Stimulated activated naive CD8-positive, alpha-beta T cell treated with anti-CD3 and anti-CD28 coated beads, Interleukin-15, Interleukin-2, amounts not matched to agents 100 U/mL and 50 U/mL, for 24 hours (primary cell): ENCODE results near the gene NECAB2.

Source experiments
- ATAC-seq: fragments of 150-1000 bp; cut with Tn5 transposase; one replicate; pipeline ENCODE4 v1.10.0; 2021
- DNase-seq: peaks from one replicate; pipeline ENCODE4 v3.0.0; 2021

Gene NECAB2

DNA sequence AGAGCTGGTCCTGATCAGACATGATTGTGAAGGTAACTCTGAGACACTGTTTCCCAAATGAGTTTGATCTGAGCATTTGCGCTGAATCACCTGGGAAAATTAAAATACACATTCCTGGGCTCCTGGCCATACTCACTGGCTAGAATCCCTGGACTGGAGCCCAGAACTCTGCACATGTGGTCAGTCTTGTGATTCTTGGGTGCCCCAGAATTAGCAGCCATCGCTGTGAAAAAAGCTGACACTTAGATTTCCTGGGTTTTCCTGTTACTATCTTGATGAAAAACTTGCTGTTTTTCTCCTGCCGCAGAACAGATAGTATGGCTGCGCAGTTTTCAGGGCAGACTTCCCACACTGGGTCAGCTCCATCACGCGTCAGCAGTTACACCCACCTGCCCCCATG, 24.6 kb downstream of the NECAB2 start:
- ATAC-seq = no peak

GRCh38 chr16:83994087-83994486, 26.0 kb downstream of the NECAB2 start:
- DNase-seq (no peak), ATAC-seq (no peak)

More for the DNA sequence above, 24.6 kb downstream of the NECAB2 start:
- no peak for DNase-seq

DNA sequence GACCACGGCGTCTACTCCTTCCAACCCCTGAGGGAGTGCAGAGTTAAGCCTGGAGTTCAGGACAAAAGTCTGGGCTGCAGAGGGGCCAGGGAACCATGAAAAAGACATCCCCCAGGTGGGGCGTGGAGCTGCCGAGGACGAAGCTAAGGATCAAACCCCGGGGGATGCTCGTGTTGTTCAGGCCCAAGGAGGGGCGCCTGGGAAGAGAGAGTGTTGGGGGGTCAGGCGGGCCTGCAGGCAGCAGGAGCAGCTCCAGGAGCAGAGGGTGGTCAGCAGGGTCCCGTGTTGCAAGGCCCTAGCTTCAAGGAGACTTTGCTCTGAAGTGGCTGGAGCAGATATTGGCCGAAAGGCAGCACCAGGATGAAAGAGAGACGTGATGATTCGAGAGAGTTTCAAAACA, 26.7 kb downstream of the NECAB2 start:
- DNase-seq (no peak), ATAC-seq (no peak)

- DNase-seq = no peak
- ATAC-seq = no peak
Observed at GRCh38 chr16:83995754-83996153, 27.7 kb downstream of the NECAB2 start.

DNA sequence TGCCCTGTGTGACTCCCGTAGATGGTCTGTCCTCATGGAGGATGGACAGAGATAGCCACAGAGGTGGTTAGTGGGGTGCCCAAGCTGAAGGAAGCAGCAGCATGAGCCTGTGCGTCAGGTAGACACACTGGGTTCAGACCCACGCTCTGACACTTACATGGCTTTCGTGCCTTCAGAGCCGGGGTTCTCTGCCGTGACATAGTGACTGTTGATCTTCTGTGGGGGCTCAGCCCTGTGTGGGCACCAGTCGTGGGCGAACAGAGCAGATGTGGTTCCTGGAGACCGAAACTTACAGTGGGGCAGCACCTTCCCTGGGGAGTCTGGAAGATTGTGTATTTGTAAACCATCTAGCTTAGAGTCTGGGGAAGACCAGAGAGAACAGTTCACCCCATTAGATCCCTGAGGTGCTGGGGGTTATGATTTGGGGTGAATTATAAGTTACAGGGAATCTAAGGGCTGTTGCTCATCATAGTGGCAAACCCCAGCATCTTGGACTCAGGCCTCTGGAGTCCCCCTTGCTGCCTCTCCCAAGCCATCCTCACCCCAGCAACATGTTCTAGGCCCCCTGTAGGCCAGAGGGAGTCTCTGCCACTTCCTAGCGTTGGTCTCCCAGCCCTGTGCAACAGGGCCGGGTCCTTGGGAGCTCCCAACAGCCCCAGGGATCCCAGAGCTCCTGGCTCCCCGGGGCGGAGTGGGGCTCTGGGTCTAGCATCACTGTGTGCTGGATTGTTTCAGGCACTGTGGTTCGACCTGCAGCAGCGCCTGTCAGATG, 28.6 kb downstream of the NECAB2 start:
- no peak for ATAC-seq
- DNase-seq = no peak

DNA sequence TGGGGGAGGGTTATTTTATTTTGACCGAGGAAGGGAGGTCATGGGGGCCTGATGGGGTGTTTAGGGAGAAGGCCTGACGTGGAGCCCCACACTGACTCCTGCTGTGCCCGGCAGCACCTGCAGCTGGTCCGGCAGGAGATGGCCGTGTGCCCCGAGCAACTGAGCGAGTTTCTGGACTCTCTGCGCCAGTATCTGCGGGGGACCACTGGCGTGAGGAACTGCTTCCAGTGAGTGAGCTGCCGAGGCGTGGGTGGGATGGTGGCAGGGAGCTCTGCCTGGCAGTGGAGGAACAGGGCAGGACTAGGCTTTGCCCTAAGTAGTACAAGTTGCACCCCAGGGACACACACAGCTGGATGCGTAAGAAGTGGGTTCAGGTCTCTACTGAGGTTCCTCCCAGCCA, 30.0 kb downstream of the NECAB2 start:
- ATAC-seq (no peak), DNase-seq (no peak)

GRCh38 chr16:84000989-84001642, 33.1 kb downstream of the NECAB2 start:
- ATAC-seq = no peak
- no peak for DNase-seq

GRCh38 chr16:84001726-84002125, 33.7 kb downstream of the NECAB2 start:
- DNase-seq (no peak), ATAC-seq (no peak)

DNA sequence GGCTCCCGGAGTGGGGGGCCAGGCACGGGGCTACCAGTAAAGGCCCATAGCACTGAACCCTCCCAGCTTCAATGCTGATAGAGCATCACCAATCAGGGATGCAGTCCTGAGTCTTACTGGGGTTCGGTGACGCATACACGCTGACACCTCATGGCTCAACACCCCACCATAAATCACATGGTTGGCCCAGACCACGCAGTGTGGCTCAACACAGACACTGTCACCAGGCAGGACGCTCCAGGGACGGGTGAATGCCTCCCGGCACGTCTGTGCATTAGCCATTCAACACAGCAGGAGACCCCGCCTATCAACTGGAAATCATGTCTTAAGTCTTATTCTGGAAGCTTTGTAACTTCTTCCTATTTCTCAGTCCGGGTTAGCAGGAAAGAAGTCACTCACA, 35.0 kb downstream of the NECAB2 start:
- no peak for ATAC-seq
- DNase-seq = no peak

GRCh38 chr16:84004442-84004841, 36.4 kb downstream of the NECAB2 start:
- no peak for ATAC-seq
- no peak for DNase-seq

DNA sequence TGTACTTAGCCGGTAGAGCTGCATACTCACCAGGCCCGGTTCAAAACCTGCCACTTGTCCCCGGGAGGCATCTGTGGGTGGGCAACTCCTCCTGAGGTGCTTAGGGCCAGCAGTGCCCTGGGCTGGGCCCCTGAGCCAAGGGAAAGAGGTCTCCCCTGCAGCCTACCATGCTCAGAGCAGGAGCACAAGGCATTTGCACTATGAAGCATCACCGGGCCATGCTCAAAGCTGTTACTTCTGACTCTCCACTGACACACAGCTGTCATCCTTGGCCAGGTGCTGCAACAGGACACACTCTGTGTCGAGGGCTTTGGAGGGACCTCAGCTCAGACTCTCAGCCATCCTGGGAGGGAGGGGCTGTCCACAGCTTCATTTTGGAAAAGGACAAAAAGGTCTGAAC, 37.3 kb downstream of the NECAB2 start:
- no peak for ATAC-seq

GRCh38 chr16:84007520-84007919, 39.5 kb downstream of the NECAB2 start:
- DNase-seq (no peak), ATAC-seq (no peak)

More for the DNA sequence above, 37.3 kb downstream of the NECAB2 start:
- DNase-seq = no peak

GRCh38 chr16:84007965-84008364, 39.9 kb downstream of the NECAB2 start:
- DNase-seq = no peak

GRCh38 chr16:84009282-84009681, 41.2 kb downstream of the NECAB2 start:
- ATAC-seq = no peak
- DNase-seq = no peak

More at GRCh38 chr16:84007965-84008364, 39.9 kb downstream of the NECAB2 start:
- ATAC-seq = no peak

GRCh38 chr16:84013787-84014569, 45.9 kb downstream of the NECAB2 start:
- DNase-seq = peak; percentile 68
- peak; percentile 80 for ATAC-seq

- DNase-seq = no peak
- no peak for ATAC-seq
Observed at GRCh38 chr16:84014570-84015327, 46.7 kb downstream of the NECAB2 start.

- DNase-seq (no peak), ATAC-seq (no peak)
Observed at GRCh38 chr16:84015399-84015798, 47.4 kb downstream of the NECAB2 start.

- no peak for DNase-seq
- ATAC-seq = no peak
Observed at GRCh38 chr16:84016477-84016876, 48.4 kb downstream of the NECAB2 start.

DNA sequence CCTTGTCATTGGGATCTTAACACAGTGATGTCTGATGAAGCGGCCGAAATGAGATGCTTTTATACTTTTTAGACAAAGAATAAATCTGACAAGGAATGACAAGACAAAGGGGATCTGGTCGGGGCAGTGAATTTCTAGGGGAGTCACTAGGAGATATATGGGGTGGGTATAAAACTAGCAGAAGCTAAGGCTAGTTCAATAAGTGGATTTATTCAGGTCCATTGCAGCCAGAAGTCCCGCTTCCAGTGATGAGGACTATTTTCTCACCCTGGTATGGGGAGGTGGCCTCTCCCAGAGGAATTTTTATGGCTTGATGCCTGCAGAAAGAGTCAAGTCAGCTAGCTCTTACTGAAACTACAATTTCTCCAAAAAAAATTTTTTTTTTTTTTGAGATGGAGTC, 50.7 kb downstream of the NECAB2 start:
- DNase-seq (no peak), ATAC-seq (no peak)

DNA sequence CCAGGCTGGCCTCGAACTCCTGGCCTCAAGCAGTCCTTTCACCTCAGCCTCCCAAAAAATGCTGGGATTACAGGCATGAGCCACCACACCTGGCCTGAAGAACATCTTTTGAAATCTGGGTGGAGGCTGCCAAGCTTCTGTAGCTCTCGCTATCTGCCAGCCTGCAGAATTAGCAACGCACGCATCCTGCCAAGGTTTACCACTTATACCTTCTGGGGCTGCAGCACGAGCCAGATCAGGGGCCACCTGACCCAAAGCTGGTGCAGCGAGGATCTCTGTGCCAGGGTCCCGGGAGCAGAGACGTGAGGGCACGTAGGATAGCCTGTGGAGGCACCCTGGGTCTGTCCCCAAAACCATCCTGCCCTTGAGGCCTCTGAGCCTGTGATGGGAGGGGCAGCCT, 52.3 kb downstream of the NECAB2 start:
- ATAC-seq = no peak
- DNase-seq = no peak

DNA sequence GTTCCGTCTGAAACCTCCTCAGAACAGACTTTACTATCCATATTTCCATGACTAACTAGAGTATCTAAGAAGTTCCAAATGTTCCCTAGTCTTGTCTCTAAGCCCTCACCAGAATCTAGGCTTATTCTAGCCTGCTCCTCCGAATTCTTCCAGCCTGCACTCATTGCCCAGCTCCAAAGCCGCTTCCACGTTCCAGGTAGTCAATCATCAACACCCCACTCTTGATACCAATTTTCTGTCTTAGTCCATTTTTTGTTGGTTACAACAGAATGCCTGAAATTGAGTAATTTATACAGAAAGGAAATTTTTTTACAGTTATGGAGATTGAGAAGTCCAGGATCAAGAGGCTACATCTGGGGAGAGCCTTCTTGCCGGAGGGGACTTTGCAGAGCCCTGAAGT, 53.4 kb downstream of the NECAB2 start:
- no peak for DNase-seq

GRCh38 chr16:84022644-84023043, 54.6 kb downstream of the NECAB2 start:
- DNase-seq (no peak), ATAC-seq (no peak)

More for the DNA sequence above, 53.4 kb downstream of the NECAB2 start:
- no peak for ATAC-seq
